Measurements from ENCODE around the gene AGBL4. TPM values are rescaled to one million over a fixed set of nuclear protein-coding genes. Genes with fewer than 3 reads are reported as not detected.
"Not testable (repeated sequence)": the region's sequence is repeated elsewhere in the genome, so short reads cannot be mapped to it uniquely, and the experiment has no call there.

The AGBL4 gene
- polyA plus RNA-seq, 1 donor (not counting 4 experiments of a cell fraction or from before 2014, with no cell fraction given): not detected

- H3K9me3 ChIP-seq (ENCODE audit: control insufficient read depth, low read depth, low read length): no peaks in the 10 kb centered on the region
- H3K27me3 ChIP-seq (ENCODE audit: control insufficient read depth, extremely low read depth, insufficient read depth, low read length): no peaks in the 10 kb centered on the region
- FAIRE-seq (no peak), DNase-seq (ENCODE audit: low read depth, low spot score) (no peak)
- no peak overlapping the region for H3K27ac ChIP-seq (ENCODE audit: control insufficient read depth, insufficient read depth, low read length)
- no peak overlapping the region for H3K4me2 ChIP-seq (ENCODE audit: control insufficient read depth, extremely low read depth, insufficient read depth, low read depth, low read length)
- H3K9me1 ChIP-seq (ENCODE audit: control insufficient read depth, extremely low read depth, insufficient read depth, low read length): no peaks in the 10 kb centered on the region
- dilution Hi-C loops (cut with MboI; ENCODE audit: extremely low pct_ligation_motif_present, low sequenced_read_pairs): no loop called here
- TF ChIP-seq EZH2 (IDR thresholded peaks at IDR 0.05; ENCODE audit: low read length) (no peak), CTCF (optimal IDR thresholded peaks at IDR 0.05 in 1 of 3, IDR thresholded peaks at IDR 0.05 in 1 of 3, conservative IDR thresholded peaks at IDR 0.05 in 1 of 3; ENCODE audit: extremely low read depth in 1 of 3, insufficient read depth in 2 of 3, low read length in 3 of 3) (no peak)
- no peaks in the 10 kb centered on the region for H3K79me2 ChIP-seq (ENCODE audit: control insufficient read depth, insufficient read depth, low read length)
- no peak overlapping the region for H3K9ac ChIP-seq (ENCODE audit: control insufficient read depth, extremely low read depth, insufficient read depth, low read length)
- no peaks in the 10 kb centered on the region for H3K36me3 ChIP-seq (ENCODE audit: control insufficient read depth in 2 of 2, extremely low read depth in 1 of 2, insufficient read depth in 2 of 2, low read length in 2 of 2)
- no peak overlapping the region for H3K4me3 ChIP-seq (ENCODE audit: control insufficient read depth in 2 of 3, extremely low read depth in 1 of 3, insufficient read depth in 2 of 3, low read depth in 1 of 3, low read length in 3 of 3)
- H2AFZ ChIP-seq (ENCODE audit: control insufficient read depth, low read length): no peak overlapping the region
- no peaks in the 10 kb centered on the region for H4K20me1 ChIP-seq (ENCODE audit: control insufficient read depth, extremely low read depth, insufficient read depth, low read length)
- H3K4me1 ChIP-seq (ENCODE audit: control insufficient read depth, extremely low read depth, insufficient read depth, low read length): no peaks in the 10 kb centered on the region
Observed at GRCh38 chr1:49306507-49307070, 717.2 kb downstream of the AGBL4 start.

- H3K27ac ChIP-seq (ENCODE audit: control insufficient read depth, insufficient read depth, low read length); H3K4me3 ChIP-seq (ENCODE audit: control insufficient read depth in 2 of 3, extremely low read depth in 1 of 3, insufficient read depth in 2 of 3, low read depth in 1 of 3, low read length in 3 of 3); H3K4me2 ChIP-seq (ENCODE audit: control insufficient read depth, extremely low read depth, insufficient read depth, low read depth, low read length); H3K27me3 ChIP-seq (ENCODE audit: control insufficient read depth, extremely low read depth, insufficient read depth, low read length); H3K9me1 ChIP-seq (ENCODE audit: control insufficient read depth, extremely low read depth, insufficient read depth, low read length); H3K9me3 ChIP-seq (ENCODE audit: control insufficient read depth, low read depth, low read length); H3K79me2 ChIP-seq (ENCODE audit: control insufficient read depth, insufficient read depth, low read length); dilution Hi-C loops (cut with MboI; ENCODE audit: extremely low pct_ligation_motif_present, low sequenced_read_pairs); H3K36me3 ChIP-seq (ENCODE audit: control insufficient read depth in 2 of 2, extremely low read depth in 1 of 2, insufficient read depth in 2 of 2, low read length in 2 of 2); H4K20me1 ChIP-seq (ENCODE audit: control insufficient read depth, extremely low read depth, insufficient read depth, low read length); H3K4me1 ChIP-seq (ENCODE audit: control insufficient read depth, extremely low read depth, insufficient read depth, low read length); H3K9ac ChIP-seq (ENCODE audit: control insufficient read depth, extremely low read depth, insufficient read depth, low read length); DNase-seq (ENCODE audit: low read depth, low spot score); FAIRE-seq; H2AFZ ChIP-seq (ENCODE audit: control insufficient read depth, low read length): not testable (repeated sequence)
Observed at GRCh38 chr1:49302400-49302799, 721.4 kb downstream of the AGBL4 start.

- Histone ChIP-seq H4K20me1 (ENCODE audit: control insufficient read depth, extremely low read depth, insufficient read depth, low read length) (no peaks in the 10 kb centered on the region), H3K4me1 (ENCODE audit: control insufficient read depth, extremely low read depth, insufficient read depth, low read length) (no peaks in the 10 kb centered on the region), H3K9me3 (ENCODE audit: control insufficient read depth, low read depth, low read length) (no peaks in the 10 kb centered on the region), H3K9ac (ENCODE audit: control insufficient read depth, extremely low read depth, insufficient read depth, low read length) (no peak overlapping the region), H3K36me3 (ENCODE audit: control insufficient read depth in 2 of 2, extremely low read depth in 1 of 2, insufficient read depth in 2 of 2, low read length in 2 of 2) (no peaks in the 10 kb centered on the region), H3K9me1 (ENCODE audit: control insufficient read depth, extremely low read depth, insufficient read depth, low read length) (no peaks in the 10 kb centered on the region), H3K79me2 (ENCODE audit: control insufficient read depth, insufficient read depth, low read length) (no peaks in the 10 kb centered on the region), H3K4me3 (ENCODE audit: control insufficient read depth in 2 of 3, extremely low read depth in 1 of 3, insufficient read depth in 2 of 3, low read depth in 1 of 3, low read length in 3 of 3) (no peak overlapping the region), H2AFZ (ENCODE audit: control insufficient read depth, low read length) (no peak overlapping the region), H3K4me2 (ENCODE audit: control insufficient read depth, extremely low read depth, insufficient read depth, low read depth, low read length) (no peak overlapping the region), H3K27ac (ENCODE audit: control insufficient read depth, insufficient read depth, low read length) (no peak overlapping the region), H3K27me3 (ENCODE audit: control insufficient read depth, extremely low read depth, insufficient read depth, low read length) (no peaks in the 10 kb centered on the region)
- FAIRE-seq (no peak), DNase-seq (ENCODE audit: low read depth, low spot score) (no peak)
- dilution Hi-C loops (cut with MboI; ENCODE audit: extremely low pct_ligation_motif_present, low sequenced_read_pairs): no loop called here
- TF ChIP-seq CTCF (optimal IDR thresholded peaks at IDR 0.05 in 1 of 3, IDR thresholded peaks at IDR 0.05 in 1 of 3, conservative IDR thresholded peaks at IDR 0.05 in 1 of 3; ENCODE audit: extremely low read depth in 1 of 3, insufficient read depth in 2 of 3, low read length in 3 of 3) (no peak), EZH2 (IDR thresholded peaks at IDR 0.05; ENCODE audit: low read length) (no peak)
Observed at GRCh38 chr1:49298304-49298703, 725.5 kb downstream of the AGBL4 start.

All from keratinocyte (primary cell).